ENCODE data around the gene SLC16A4. TPM values are rescaled to one million over a fixed set of nuclear protein-coding genes. Genes with fewer than 3 reads are reported as not detected.
"Not testable (repeated sequence)": the region's sequence is repeated elsewhere in the genome, so short reads cannot be mapped to it uniquely, and the experiment has no call there.

SLC16A4 gene
- total and polyA plus RNA-seq, 7 experiments from 2014 or later = 0.19 to 0.93 (median 0.32) TPM

DNA sequence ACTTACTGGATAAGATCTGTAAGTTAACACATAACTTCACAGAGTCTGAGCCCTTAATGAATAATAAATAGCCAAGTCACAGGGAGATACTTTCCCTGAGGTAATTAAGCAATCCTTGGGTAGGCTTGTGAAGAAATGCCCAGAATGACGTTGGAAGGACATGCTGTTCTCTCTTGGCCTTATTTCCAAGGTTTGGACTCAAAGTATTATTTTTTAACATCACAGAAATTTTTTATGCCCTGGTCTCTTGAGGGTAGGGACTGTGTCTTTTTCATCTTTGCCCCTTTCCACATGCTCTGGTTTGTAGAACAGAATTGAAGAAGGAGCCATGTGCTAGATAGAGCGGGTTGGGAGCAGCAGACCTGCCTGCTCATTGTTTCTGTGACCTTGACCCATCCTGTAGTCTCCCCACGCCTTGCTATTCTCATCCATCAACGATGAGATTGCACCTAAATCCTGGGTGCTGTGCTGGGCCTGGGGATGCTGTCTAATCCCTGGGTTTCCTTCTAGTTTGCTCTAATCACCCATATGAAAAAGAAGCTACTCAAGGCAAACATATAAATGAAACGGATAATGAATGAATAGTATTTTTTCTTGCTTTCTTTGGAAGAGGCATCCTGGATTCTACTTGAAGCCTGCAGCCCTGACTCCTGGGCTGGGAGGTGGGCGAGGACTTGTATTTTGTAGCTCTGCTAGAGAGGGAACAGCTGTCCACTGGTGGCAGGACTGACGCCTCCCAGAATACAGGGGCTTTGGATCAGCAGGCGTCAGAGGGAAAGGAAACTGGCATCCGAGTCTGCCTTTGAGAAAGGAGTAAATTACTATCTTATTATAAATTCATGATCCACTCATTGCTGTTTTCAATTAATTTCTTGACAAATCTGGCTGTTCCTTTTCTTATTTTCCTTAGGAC lies 34.1 kb upstream of the SLC16A4 start:
- ChIA-PET CTCF (no interaction called here), POLR2A (no interaction called here)
- no peaks in the 10 kb centered on the region for H3K4me1 ChIP-seq (ENCODE audit: control insufficient read depth in 2 of 2, insufficient read depth in 2 of 2, low read length in 2 of 2)
- H3K9me3 Mint-ChIP-seq = peaks cover 0 to 4% (median 0%) of the 10 kb centered on the region in 11 donors
- H3K4me3 ChIP-seq (ENCODE audit: low read length) = no peak overlapping the region
- intact Hi-C loops (cut with micrococcal nuclease) = no loop called here
- no peak overlapping the region for H3K4me3 Mint-ChIP-seq
- H3K4me1 Mint-ChIP-seq = peaks cover 0 to 13% (median 0%) of the 10 kb centered on the region in 7 donors
- DNase-seq (no peak), ATAC-seq (no peak)
- H3K36me3 Mint-ChIP-seq = no peaks in the 10 kb centered on the region
- H3K27ac ChIP-seq (ENCODE audit: low read depth, low read length) = no peak overlapping the region
- H3K27me3 Mint-ChIP-seq = peaks cover 0 to 15% (median 6%) of the 10 kb centered on the region in 5 donors
- no peaks in the 10 kb centered on the region for H3K36me3 ChIP-seq (ENCODE audit: control insufficient read depth in 2 of 3, insufficient read depth in 3 of 3, low read length in 3 of 3)
- H3K27ac Mint-ChIP-seq = peak overlapping the region in 1 of 9 donors; percentile 17
- no peaks in the 10 kb centered on the region for H3K27me3 ChIP-seq (ENCODE audit: control insufficient read depth in 2 of 2, insufficient read depth in 2 of 2, low read length in 2 of 2)
- H3K9me3 ChIP-seq (ENCODE audit: control insufficient read depth in 2 of 3, low read length in 3 of 3) = no peaks in the 10 kb centered on the region

DNA sequence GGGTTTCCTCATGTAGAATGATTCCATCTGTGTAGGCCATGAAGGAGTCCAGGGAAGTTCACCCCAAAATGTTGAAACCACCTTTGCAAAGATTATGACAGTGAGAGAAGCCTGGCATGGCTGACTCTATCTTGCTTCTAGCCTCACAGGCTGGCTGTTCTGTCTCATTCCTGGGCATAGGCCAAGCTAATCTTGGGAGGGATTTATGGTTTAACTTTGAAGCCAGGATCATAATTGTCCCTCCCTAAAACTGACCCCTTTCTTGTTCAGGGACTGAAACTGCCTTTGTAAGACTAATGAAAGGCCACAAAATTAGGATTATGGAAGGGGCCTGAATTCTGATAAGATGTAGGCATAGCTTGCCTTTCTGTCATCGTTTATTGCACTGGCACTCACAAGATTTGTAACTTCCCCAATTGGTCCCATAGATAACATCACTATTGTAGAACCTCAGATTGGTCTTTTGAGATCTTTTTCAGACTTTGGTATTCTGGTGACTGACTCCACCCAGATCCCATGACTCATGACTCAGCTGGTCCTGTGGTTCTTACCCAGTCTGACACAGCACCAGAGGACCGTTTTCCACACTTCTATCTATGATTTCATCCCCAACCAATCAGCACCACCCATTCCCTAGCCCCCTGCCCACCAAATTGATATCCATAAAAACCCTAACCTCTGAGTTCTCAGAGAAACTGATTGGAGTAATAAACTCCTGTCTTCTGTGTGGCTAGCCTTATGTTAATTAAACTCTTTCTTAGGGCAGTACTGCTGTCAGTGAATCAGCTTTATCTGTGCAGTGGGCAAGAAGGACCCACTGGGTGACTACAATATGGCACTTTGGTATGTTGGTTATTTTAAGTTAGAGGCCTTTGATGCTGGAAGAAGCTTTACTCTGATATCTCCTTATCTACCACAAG lies 30.3 kb upstream of the SLC16A4 start:
- Histone ChIP-seq H3K4me1 (ENCODE audit: control insufficient read depth in 2 of 2, insufficient read depth in 2 of 2, low read length in 2 of 2) (no peaks in the 10 kb centered on the region), H3K27ac (ENCODE audit: low read depth, low read length) (no peak overlapping the region), H3K27me3 (ENCODE audit: control insufficient read depth in 2 of 2, insufficient read depth in 2 of 2, low read length in 2 of 2) (no peaks in the 10 kb centered on the region), H3K9me3 (ENCODE audit: control insufficient read depth in 2 of 3, low read length in 3 of 3) (no peaks in the 10 kb centered on the region), H3K4me3 (ENCODE audit: low read length) (no peak overlapping the region), H3K36me3 (ENCODE audit: control insufficient read depth in 2 of 3, insufficient read depth in 3 of 3, low read length in 3 of 3) (no peaks in the 10 kb centered on the region)
- POLR2A ChIA-PET = interaction anchor here (1.1 kb wide), 1 partner anchor 13 kb away, joined by 3 read pairs; no protein-coding TSS in a partner anchor
- intact Hi-C loops (cut with micrococcal nuclease) = no loop called here
- no peak for DNase-seq
- Mint-ChIP-seq H3K4me1 (peaks cover 0 to 11% (median 0%) of the 10 kb centered on the region in 7 donors), H3K36me3 (peaks cover 0 to 4% (median 0%) of the 10 kb centered on the region in 5 donors), H3K27me3 (peaks cover 0 to 12% (median 6%) of the 10 kb centered on the region in 5 donors), H3K4me3 (no peak overlapping the region), H3K9me3 (peaks cover 0 to 3% (median 0%) of the 10 kb centered on the region in 11 donors), H3K27ac (no peak overlapping the region)
- ATAC-seq = peak; percentile 94
- CTCF ChIA-PET = interaction anchor here (1.3 kb wide), 1 partner anchor 43 kb away, joined by 3 read pairs; no protein-coding TSS in a partner anchor

DNA sequence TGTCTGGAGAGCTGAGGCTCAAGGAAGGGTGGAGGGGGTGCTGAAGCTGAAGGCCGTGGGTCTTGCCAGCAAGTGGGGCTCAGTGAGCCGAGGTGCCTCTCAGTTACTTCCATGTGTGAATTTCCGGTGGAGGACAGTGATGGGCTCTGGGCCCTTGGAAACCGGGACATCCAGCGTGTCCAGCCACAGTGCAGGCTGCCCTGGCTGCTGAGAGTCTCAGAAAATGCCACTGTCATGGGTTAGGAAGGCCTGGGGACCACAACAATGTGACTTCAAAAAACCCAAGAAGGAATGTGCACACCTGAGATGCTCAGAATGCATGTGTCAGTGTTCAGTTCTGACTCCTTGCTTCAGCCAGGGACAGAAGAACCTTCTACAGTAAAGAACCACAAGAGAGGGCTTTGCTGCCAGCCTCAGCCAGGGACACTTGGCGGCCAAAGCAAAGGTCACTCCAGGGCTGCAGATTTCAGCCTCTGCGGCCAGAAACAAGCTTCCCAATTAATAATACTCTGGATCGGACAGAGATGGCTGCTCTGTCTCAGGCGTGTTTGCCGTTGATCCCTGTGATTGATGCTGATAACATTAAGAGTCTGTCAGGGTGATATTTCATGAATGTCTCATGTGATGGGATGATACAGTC lies 29.3 kb upstream of the SLC16A4 start:
- peaks cover 0 to 11% (median 0%) of the 10 kb centered on the region in 7 donors for H3K4me1 Mint-ChIP-seq
- intact Hi-C loops (cut with micrococcal nuclease) = no loop called here
- peaks cover 0 to 12% (median 6%) of the 10 kb centered on the region in 5 donors for H3K27me3 Mint-ChIP-seq
- Histone ChIP-seq H3K27ac (ENCODE audit: low read depth, low read length) (no peak overlapping the region), H3K4me1 (ENCODE audit: control insufficient read depth in 2 of 2, insufficient read depth in 2 of 2, low read length in 2 of 2) (no peaks in the 10 kb centered on the region), H3K36me3 (ENCODE audit: control insufficient read depth in 2 of 3, insufficient read depth in 3 of 3, low read length in 3 of 3) (no peaks in the 10 kb centered on the region), H3K9me3 (ENCODE audit: control insufficient read depth in 2 of 3, low read length in 3 of 3) (no peaks in the 10 kb centered on the region), H3K4me3 (ENCODE audit: low read length) (no peak overlapping the region), H3K27me3 (ENCODE audit: control insufficient read depth in 2 of 2, insufficient read depth in 2 of 2, low read length in 2 of 2) (no peaks in the 10 kb centered on the region)
- no peak overlapping the region for H3K27ac Mint-ChIP-seq
- CTCF ChIA-PET = no interaction called here
- DNase-seq (no peak), ATAC-seq (no peak)
- H3K36me3 Mint-ChIP-seq = peaks cover 0 to 4% (median 0%) of the 10 kb centered on the region in 5 donors
- no peak overlapping the region for H3K4me3 Mint-ChIP-seq
- POLR2A ChIA-PET = no interaction called here
- peaks cover 0 to 3% (median 0%) of the 10 kb centered on the region in 11 donors for H3K9me3 Mint-ChIP-seq

DNA sequence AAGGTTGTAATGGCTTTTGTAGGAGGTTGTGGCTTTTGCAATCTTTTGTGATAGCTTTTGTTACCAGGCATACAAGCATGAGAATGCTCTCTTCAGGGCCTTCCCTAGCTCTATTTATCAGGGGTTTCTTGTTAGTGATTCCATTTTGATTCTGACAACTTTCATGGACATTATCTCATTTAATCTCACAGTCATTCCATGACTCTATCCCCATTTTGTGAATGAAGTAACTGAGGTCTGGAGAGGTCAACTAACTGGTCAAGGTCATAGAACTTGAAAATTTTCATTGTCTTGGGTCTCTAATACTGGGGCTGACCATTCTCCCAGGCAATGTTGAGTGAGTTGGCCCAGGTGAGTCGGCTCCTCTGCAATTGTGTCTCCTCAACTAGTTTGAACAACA lies 27.9 kb upstream of the SLC16A4 start:
- Mint-ChIP-seq H3K9me3 (peaks cover 0 to 3% (median 0%) of the 10 kb centered on the region in 11 donors), H3K4me3 (no peak overlapping the region), H3K36me3 (peaks cover 0 to 4% (median 0%) of the 10 kb centered on the region in 5 donors), H3K27ac (no peak overlapping the region), H3K4me1 (peaks cover 0 to 9% (median 0%) of the 10 kb centered on the region in 7 donors), H3K27me3 (peaks cover 0 to 5% (median 2%) of the 10 kb centered on the region in 5 donors)
- intact Hi-C loops (cut with micrococcal nuclease) = loop anchor here in 1 of 2 donors (10.0 kb wide), 1 partner anchor 196 kb away; no protein-coding TSS in a partner anchor
- H3K27ac ChIP-seq (ENCODE audit: low read depth, low read length) = no peak overlapping the region
- H3K36me3 ChIP-seq (ENCODE audit: control insufficient read depth in 2 of 3, insufficient read depth in 3 of 3, low read length in 3 of 3) = no peaks in the 10 kb centered on the region
- no peaks in the 10 kb centered on the region for H3K27me3 ChIP-seq (ENCODE audit: control insufficient read depth in 2 of 2, insufficient read depth in 2 of 2, low read length in 2 of 2)
- ATAC-seq (no peak), DNase-seq (no peak)
- no peaks in the 10 kb centered on the region for H3K9me3 ChIP-seq (ENCODE audit: control insufficient read depth in 2 of 3, low read length in 3 of 3)
- ChIA-PET POLR2A (no interaction called here), CTCF (no interaction called here)
- no peaks in the 10 kb centered on the region for H3K4me1 ChIP-seq (ENCODE audit: control insufficient read depth in 2 of 2, insufficient read depth in 2 of 2, low read length in 2 of 2)
- no peak overlapping the region for H3K4me3 ChIP-seq (ENCODE audit: low read length)

DNA sequence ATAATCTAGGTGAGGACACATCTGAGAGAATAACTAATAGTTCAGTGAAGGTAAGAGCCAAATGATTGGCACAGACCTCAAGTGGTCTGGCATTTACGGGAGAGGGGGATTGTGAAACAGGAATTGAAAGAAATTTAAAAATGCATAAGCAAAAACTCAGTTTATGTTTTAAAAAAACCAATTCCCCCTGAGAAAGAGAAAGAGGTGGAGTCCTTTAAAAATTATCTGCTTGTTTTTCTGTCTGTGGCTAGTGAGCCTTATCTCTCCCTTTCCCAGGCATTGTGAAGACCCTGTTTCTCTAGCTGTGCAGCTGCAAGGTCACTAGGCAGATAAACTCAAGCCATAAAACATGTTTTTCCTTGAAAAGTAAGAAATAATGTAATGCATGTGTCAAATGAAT lies 22.2 kb upstream of the SLC16A4 start:
- H3K9me3 Mint-ChIP-seq; DNase-seq; H3K36me3 ChIP-seq (ENCODE audit: control insufficient read depth in 2 of 3, insufficient read depth in 3 of 3, low read length in 3 of 3); POLR2A ChIA-PET; H3K4me3 ChIP-seq (ENCODE audit: low read length); H3K27me3 Mint-ChIP-seq; H3K9me3 ChIP-seq (ENCODE audit: control insufficient read depth in 2 of 3, low read length in 3 of 3); H3K4me3 Mint-ChIP-seq; H3K27ac ChIP-seq (ENCODE audit: low read depth, low read length); ATAC-seq; H3K27me3 ChIP-seq (ENCODE audit: control insufficient read depth in 2 of 2, insufficient read depth in 2 of 2, low read length in 2 of 2); H3K36me3 Mint-ChIP-seq: not testable (repeated sequence)
- peak overlapping the region in 2 of 9 donors; percentile 15 to 77 for H3K27ac Mint-ChIP-seq
- intact Hi-C loops (cut with micrococcal nuclease) = loop anchor here (2.0 to 10.0 kb wide), 4 partner anchors 202 to 369 kb away; no protein-coding TSS in a partner anchor
- CTCF ChIA-PET = interaction anchor here (2.3 to 3.4 kb wide), 2 partner anchors 47 to 206 kb away, joined by 8 to 20 read pairs; no protein-coding TSS in a partner anchor
- H3K4me1 ChIP-seq (ENCODE audit: control insufficient read depth in 2 of 2, insufficient read depth in 2 of 2, low read length in 2 of 2) = peaks cover 5 to 13% of the 10 kb centered on the region in 2 donors
- peaks cover 5 to 18% (median 13%) of the 10 kb centered on the region in 7 donors for H3K4me1 Mint-ChIP-seq

DNA sequence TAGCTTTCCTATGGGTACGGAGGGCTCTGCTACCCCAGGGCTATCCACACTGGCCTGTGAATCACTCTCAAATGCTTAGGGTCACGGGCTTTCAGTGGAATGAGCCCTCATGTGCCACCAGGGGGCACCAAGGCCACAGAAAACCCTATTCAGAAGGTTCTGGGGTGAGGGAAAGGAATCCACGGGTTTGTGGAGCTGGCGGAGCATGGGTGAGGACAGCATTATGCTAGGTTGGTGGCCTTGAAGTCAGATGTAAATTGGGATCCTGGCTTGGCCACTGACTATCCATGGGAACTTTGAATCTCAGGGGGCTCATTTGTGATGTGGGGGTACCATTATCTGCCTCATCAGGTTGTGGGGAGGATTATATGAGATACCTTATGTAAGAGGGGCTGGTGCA lies 21.8 kb upstream of the SLC16A4 start:
- H3K27ac Mint-ChIP-seq = peak overlapping the region in 2 of 9 donors; percentile 15 to 77
- POLR2A ChIA-PET = interaction anchor here (1.6 kb wide), 1 partner anchor 73 kb away, joined by 3 read pairs; no protein-coding TSS in a partner anchor

More for the DNA sequence above, 21.8 kb upstream of the SLC16A4 start:
- no peaks in the 10 kb centered on the region for H3K27me3 ChIP-seq (ENCODE audit: control insufficient read depth in 2 of 2, insufficient read depth in 2 of 2, low read length in 2 of 2)
- H3K4me1 Mint-ChIP-seq = peaks cover 9 to 22% (median 18%) of the 10 kb centered on the region in 7 donors
- no peak overlapping the region for H3K4me3 Mint-ChIP-seq
- H3K4me3 ChIP-seq (ENCODE audit: low read length) = no peak overlapping the region
- ATAC-seq (peak; percentile 71), DNase-seq (peak; percentile 22 to 59 (median 51))
- intact Hi-C loops (cut with micrococcal nuclease) = loop anchor here (1.0 to 10.0 kb wide), 7 partner anchors 48 to 370 kb away; no protein-coding TSS in a partner anchor
- no peak overlapping the region for H3K27ac ChIP-seq (ENCODE audit: low read depth, low read length)
- H3K36me3 Mint-ChIP-seq = peaks cover 0 to 1% (median under 1%) of the 10 kb centered on the region in 5 donors
- H3K9me3 ChIP-seq (ENCODE audit: control insufficient read depth in 2 of 3, low read length in 3 of 3) = no peaks in the 10 kb centered on the region
- no peaks in the 10 kb centered on the region for H3K27me3 Mint-ChIP-seq
- H3K4me1 ChIP-seq (ENCODE audit: control insufficient read depth in 2 of 2, insufficient read depth in 2 of 2, low read length in 2 of 2) = peaks cover 7 to 13% of the 10 kb centered on the region in 2 donors
- H3K9me3 Mint-ChIP-seq = peaks cover 0 to 2% (median 0%) of the 10 kb centered on the region in 11 donors
- H3K36me3 ChIP-seq (ENCODE audit: control insufficient read depth in 2 of 3, insufficient read depth in 3 of 3, low read length in 3 of 3) = peaks cover 0 to 2% (median 0%) of the 10 kb centered on the region in 3 experiments
- CTCF ChIA-PET = interaction anchor here (1.0 to 3.4 kb wide), 5 partner anchors 9 to 205 kb away, joined by 3 to 20 read pairs (median 8); no protein-coding TSS in a partner anchor
